Retina (tissue), 1 donor: ENCODE data around the gene TRAM2.

Experiments used
- DNase-seq: peaks from one replicate; pipeline ENCODE4 v3.0.0-alpha.2; 2016

TRAM2 gene

DNA sequence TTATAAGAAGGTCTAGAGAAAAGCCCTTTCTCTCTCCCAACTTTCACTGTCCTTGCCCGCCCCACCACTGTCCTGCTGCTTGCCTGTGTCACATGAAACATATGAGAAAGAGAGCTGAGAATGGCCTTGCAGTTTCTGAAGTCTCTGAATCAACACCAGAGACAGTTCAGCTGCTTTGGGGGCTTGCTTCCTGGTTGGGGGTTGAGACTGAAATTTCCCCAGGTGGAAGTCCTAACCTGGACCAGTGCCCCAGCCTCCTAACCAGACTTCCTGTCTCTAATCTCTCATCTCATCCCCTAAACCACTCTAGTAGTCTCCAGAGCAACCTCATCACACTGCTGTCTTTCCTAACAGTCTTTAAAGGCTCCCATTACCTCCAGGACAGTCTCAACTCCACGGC, 10.7 kb downstream of the TRAM2 start:
- no peak for DNase-seq

GRCh38 chr6:52564856-52565255, 12.0 kb downstream of the TRAM2 start:
- DNase-seq: no peak

GRCh38 chr6:52562911-52563310, 13.9 kb downstream of the TRAM2 start:
- no peak for DNase-seq

GRCh38 chr6:52560462-52560861, 16.4 kb downstream of the TRAM2 start:
- DNase-seq: no peak

DNA sequence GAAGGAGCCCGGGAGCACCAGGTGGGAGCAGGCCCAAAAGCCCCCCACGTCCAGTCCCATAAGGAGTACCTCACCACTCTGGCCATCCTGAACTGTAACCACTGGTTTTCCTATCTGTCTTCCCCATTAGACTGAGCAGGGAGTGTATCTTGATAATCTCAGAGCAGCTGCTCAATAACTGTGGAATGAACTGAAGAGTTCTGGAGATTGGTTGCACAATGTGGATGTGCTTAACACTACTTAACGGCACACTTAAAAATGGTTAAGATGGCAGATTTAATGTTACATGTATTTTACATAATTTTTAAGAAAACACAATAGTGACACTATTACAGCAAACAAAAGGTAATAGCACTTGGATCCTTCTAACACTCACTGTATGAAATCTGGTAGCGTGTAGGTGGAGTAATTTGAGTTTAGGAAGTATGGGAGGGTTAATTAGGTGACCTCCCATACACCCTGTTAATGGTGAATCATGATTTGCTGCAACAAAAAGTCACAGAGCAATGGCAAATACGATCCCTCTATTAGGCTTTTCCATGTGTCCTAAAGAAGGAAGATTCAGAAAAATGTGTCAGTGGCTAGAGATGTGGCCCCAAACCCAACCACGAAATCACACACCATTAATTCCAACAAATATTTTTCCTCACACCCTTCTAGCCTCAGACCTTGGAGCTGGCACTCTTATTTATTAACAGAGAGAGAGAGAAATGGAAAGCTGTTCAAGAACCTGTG, 18.4 kb downstream of the TRAM2 start:
- DNase-seq: no peak

DNA sequence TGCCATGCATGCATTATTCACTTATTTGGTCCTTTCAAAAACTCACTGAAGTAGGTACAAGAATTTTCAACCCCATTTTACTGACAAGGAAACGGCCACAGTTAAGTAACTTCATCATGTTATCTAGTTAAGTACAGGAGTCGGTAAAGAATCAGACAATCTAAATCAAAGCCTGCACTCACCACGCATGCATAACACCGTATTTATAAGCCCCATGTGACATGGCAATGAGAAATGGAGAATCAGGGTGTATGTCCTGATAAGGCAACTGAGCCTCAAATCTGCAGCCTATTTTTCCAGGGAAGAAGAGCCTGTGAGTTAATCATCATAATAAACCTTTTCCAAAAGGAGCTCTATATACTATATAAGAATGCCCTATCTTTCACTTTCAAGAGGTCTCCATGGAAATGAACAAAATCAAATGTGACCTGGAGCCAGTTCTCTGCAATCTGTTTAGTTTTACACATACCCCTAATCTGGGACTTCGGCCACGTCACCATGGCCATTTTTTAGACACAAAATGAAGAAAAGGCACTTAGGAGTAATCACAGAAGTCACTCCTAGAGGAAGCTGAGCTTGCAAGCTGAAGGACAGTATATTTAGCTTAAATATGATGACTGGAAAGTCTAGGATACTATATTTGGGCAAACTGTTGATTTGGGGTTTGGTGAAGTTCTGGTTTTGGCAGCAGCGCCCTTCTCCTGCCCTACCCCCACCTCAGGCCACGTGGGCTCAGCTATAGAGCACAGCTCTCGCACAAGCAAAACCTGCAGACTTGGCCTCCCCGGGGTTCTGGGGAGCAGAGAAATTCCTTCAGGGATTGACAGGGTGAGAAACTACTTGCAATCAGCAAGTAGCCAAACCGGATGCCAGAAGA, 19.2 kb downstream of the TRAM2 start:
- no peak for DNase-seq

- no peak for DNase-seq
Observed at GRCh38 chr6:52555518-52556233, 21.2 kb downstream of the TRAM2 start.

- no peak for DNase-seq
Observed at GRCh38 chr6:52554684-52555280, 22.1 kb downstream of the TRAM2 start.

GRCh38 chr6:52553719-52554118, 23.1 kb downstream of the TRAM2 start:
- DNase-seq: no peak

GRCh38 chr6:52553158-52553557, 23.7 kb downstream of the TRAM2 start:
- DNase-seq: no peak

DNA sequence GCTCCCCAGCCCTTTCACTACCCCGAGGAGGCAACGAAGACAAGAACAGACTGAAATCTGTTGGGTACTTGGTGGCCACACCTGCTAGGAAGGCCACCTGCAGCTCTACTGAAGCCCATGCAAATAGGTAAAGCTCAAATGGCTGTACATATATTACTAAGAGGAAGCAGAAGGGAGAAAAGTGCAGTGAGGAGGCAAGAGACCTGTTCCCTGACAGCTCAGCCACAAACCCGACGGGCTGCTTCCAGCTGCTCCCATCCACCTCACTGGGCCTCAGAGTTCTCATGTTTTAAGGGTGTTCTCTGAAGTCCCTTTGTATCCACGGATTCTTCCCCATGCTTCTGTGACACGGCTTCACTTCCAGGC, 24.6 kb downstream of the TRAM2 start:
- DNase-seq: peak; percentile 48

- DNase-seq: peak; percentile 80
Observed at GRCh38 chr6:52551483-52552277, 25.2 kb downstream of the TRAM2 start.

- no peak for DNase-seq
Observed at GRCh38 chr6:52550870-52551269, 26.0 kb downstream of the TRAM2 start.

DNA sequence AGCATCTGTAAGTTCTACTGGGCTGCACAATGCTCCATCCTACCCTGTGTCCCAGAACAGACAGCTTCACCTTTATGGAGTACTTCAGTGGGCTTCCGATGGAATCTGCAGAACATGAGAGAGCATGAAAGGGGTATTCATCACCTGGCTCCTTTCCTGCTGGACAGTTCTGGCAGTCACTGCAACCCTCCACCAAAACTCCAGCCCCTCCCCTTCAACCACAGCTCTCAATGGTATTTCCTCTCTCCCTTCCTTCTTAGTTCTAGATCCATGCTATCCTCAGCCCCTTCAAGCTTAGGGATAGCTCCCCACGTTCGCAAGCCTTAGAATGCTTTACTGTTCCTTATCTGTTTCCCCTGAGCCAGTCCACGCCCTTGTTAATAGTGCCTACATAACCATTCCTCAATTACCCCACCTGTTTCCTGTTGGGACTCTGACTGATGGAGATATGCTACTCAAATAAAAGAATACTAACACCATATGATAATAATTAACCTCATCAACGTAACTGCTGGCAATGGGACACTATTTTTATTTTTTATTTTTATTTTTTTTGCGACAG, 26.8 kb downstream of the TRAM2 start:
- DNase-seq: no peak

DNA sequence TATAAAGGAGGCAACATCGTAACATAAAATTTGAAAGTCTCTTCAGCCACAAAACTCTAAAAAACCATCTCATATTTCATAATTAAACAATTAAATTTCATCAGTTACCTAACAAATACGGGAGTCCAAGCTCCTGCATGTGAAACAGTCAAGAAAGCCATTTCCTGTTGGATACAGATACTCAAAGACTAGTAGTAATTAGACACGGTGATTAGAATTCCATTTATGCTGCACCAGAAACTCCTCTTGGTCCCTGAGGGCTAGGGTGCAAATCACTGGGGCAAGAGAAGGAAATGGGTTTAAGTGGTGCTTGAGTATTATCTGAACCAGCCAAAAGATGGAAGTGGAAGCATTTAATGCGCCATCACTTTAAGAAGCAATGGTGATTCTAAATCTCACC, 27.4 kb downstream of the TRAM2 start:
- no peak for DNase-seq

- DNase-seq: no peak
Observed at GRCh38 chr6:52548999-52549398, 27.9 kb downstream of the TRAM2 start.

- DNase-seq: no peak
Observed at GRCh38 chr6:52548353-52548713, 28.5 kb downstream of the TRAM2 start.

- DNase-seq: no peak
Observed at GRCh38 chr6:52547647-52548352, 29.1 kb downstream of the TRAM2 start.

DNA sequence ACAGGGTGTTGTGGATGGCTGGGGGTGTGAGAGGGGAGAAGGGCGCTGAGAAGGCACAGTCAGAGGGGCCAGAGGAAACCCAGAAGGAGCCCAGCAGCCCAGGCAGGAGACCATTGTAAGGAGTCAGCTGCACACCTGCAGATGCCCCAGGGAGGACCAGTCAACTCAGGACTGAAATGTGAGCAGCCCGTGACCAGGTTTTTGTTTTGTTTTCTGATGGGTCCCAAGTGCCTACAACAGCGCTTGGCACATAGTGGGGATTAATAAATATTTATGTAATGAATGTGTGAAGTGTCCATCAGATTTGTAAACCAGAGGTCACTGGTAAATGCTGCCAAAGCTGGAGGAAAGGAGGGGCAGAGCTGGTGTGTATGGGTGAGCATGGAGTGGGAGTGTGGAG, 30.2 kb downstream of the TRAM2 start:
- DNase-seq: no peak

DNA sequence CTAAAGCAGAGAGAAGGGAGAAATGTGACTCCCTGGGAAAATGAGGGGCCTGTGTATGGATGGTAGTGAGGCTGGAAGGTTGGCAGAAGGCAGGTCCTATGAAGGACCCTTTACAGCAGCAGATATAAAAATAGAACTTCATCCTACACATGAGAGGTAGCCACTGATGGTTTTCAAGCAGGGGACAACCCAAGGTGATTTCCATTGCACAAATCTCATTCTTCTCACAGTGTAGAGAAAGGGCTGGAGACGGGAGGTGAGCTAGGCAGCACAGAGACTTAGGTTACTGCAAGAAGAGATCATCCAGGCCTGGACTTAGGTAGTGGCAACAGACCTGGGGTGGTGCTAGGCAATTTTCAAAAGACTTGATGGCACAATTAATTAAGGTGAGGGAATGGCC, 30.7 kb downstream of the TRAM2 start:
- DNase-seq: no peak

DNA sequence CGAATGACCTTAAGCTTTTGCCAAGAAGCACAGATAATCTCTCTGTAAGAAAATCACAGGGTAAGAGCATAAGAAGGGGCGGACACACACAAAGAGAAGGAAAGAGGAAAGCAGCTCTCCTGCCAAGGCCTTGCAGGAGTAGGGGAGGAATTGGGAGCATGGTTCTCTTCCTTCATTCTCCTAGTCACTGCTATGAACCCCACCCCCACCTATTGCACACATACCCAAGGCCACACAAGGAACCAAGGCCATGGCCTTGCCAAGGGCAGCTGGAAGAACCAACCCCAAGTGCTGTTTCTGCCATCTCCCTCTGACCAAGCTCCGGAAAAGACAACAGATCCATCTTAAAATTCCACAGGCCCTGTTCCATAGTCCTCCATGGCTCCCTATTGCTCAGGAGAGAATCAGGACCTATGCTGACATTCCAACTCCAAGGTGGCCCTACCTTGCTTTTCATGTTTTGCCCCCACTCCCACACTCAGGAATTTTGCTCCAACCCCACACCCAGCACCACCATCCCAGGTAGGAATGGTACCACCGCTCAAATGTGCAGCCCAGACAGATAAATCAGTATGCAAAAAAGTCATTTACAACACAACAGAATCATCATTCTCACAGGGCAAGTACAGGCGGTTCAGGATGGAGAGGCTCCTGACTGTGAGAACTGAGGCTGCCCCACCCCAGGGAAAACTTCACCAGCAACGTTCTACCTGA, 31.3 kb downstream of the TRAM2 start:
- DNase-seq: no peak
